Endodermal cell (in vitro differentiated cells): ENCODE data around the gene PLK5. TPM values are rescaled to one million over a fixed set of nuclear protein-coding genes. Genes with fewer than 3 reads are reported as not detected.
"Not testable (repeated sequence)": the region's sequence is repeated elsewhere in the genome, so short reads cannot be mapped to it uniquely, and the experiment has no call there.

Source experiments
- DNase-seq: peaks from one replicate; pipeline ENCODE4 v3.0.0-alpha.2; 2017
- H3K27ac ChIP-seq: 2 replicates; pipeline ENCODE4 v1.5.1; 2013; ENCODE audit warnings: mild to moderate bottlenecking, low read depth, low read length, moderate library complexity
- H3K27me3 ChIP-seq: 2 replicates; pipeline ENCODE4 v1.6.1; 2013; ENCODE audit warnings: mild to moderate bottlenecking, low read length, moderate library complexity; ENCODE audit not compliant: insufficient read depth, control insufficient read depth, poor library complexity, severe bottlenecking
- H3K36me3 ChIP-seq: 2 replicates; pipeline ENCODE4 v1.7.0; 2013; ENCODE audit warnings: mild to moderate bottlenecking, low read length, moderate library complexity; ENCODE audit not compliant: control insufficient read depth, insufficient read depth
- H3K4me1 ChIP-seq: one replicate; pipeline ENCODE4 v1.7.0; 2013; ENCODE audit warnings: low read length; ENCODE audit not compliant: control insufficient read depth, insufficient read depth
- H3K4me3 ChIP-seq: 2 replicates; pipeline ENCODE4 v1.5.1; 2013; ENCODE audit warnings: mild to moderate bottlenecking, low read length, moderate library complexity
- H3K9ac ChIP-seq: 2 replicates; pipeline ENCODE4 v1.6.1; 2013; ENCODE audit warnings: mild to moderate bottlenecking, low read length, moderate library complexity; ENCODE audit not compliant: poor library complexity, severe bottlenecking; ENCODE audit errors: extremely low read depth
- H3K9me3 ChIP-seq: 2 replicates; pipeline ENCODE4 v1.6.1; 2013; ENCODE audit warnings: mild to moderate bottlenecking, low read length, moderate library complexity; ENCODE audit not compliant: control insufficient read depth
- H3K27ac Mint-ChIP-seq: 2 replicates; pipeline ENCODE4 v1.8.0; 2020; ENCODE audit warnings: mixed read lengths
- H3K27me3 Mint-ChIP-seq: 2 replicates; pipeline ENCODE4 v1.8.0; 2021; ENCODE audit warnings: mild to moderate bottlenecking, mixed read lengths; ENCODE audit not compliant: insufficient read depth
- H3K36me3 Mint-ChIP-seq: 2 replicates; pipeline ENCODE4 v1.8.0; 2020; ENCODE audit warnings: low read depth, mixed read lengths
- H3K4me1 Mint-ChIP-seq: 2 replicates; pipeline ENCODE4 v1.8.0; 2020; ENCODE audit warnings: mixed read lengths
- H3K4me3 Mint-ChIP-seq: 2 replicates; pipeline ENCODE4 v1.8.0; 2020; ENCODE audit warnings: mild to moderate bottlenecking, moderate library complexity, mixed read lengths
- H3K9me3 Mint-ChIP-seq: 2 replicates; pipeline ENCODE4 v1.8.0; 2020; ENCODE audit warnings: mild to moderate bottlenecking, mixed read lengths
- WGBS, 2 experiments: methylation state at CpG; one replicate each; pipeline versions ENCODE4 v1.1.5 to v1.1.7; 2013; ENCODE audit warnings: missing lambda C conversion rate in 2 of 2, mixed read lengths in 1 of 2; ENCODE audit not compliant: insufficient coverage in 1 of 2, insufficient read length in 1 of 2; 5-methylcytosine and 5-hydroxymethylcytosine counted together
- long read RNA-seq, 4 experiments: library from polyadenylated mRNA in 2 of 4; library from RNA in 1 of 4; library from capped mRNA in 1 of 4; stranded (forward) in 3 of 4; unstranded in 1 of 4; transcript quantifications; one replicate each; pipeline ENCODE4 v2.0.0, GENCODE V29; 2020 to 2021; ENCODE audit warnings: inconsistent platforms in 1 of 4
- polyA plus RNA-seq, 2 experiments: library from polyadenylated mRNA; stranded (reverse); fragments of 50-300 nt; gene quantifications; one replicate each; pipeline ENCODE4 v1.2.3, GENCODE V29; 2013
- total RNA-seq, 2 donors: library from RNA; stranded (reverse); fragmentation: NEBNext Ultra II Directional in 1 of 2; extraction: Animal tissue kit (Norgen Biotek cat#: 25700) in 1 of 2; gene quantifications; 2 replicates in 1 of 2; 3 replicates in 1 of 2; pipeline ENCODE4 v1.2.1, GENCODE V29; 2021
- TF ChIP-seq, protein P1 (sequence below): fragments of 200-600 bp; sonication (generic); conservative IDR thresholded peaks from 2 replicates; pipeline ENCODE4 v1.5.0; 2021; ENCODE audit warnings: antibody characterized with exemption, mild to moderate bottlenecking

PLK5 gene, protein sequence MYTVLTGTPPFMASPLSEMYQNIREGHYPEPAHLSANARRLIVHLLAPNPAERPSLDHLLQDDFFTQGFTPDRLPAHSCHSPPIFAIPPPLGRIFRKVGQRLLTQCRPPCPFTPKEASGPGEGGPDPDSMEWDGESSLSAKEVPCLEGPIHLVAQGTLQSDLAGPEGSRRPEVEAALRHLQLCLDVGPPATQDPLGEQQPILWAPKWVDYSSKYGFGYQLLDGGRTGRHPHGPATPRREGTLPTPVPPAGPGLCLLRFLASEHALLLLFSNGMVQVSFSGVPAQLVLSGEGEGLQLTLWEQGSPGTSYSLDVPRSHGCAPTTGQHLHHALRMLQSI
- under 1 TPM in 1 of 2 donors, not detected in 1; 0.48 TPM for total RNA-seq
- 0.32 TPM for polyA plus RNA-seq (2013, experiment 1 of 2)
- polyA plus RNA-seq (2013, experiment 2 of 2), result not detected
- long read RNA-seq, experiment 1, result 0 reads
- long read RNA-seq, experiment 2, result 0 reads
- long read RNA-seq, experiment 3, result 0 reads
- long read RNA-seq, experiment 4, result 0 reads

DNA sequence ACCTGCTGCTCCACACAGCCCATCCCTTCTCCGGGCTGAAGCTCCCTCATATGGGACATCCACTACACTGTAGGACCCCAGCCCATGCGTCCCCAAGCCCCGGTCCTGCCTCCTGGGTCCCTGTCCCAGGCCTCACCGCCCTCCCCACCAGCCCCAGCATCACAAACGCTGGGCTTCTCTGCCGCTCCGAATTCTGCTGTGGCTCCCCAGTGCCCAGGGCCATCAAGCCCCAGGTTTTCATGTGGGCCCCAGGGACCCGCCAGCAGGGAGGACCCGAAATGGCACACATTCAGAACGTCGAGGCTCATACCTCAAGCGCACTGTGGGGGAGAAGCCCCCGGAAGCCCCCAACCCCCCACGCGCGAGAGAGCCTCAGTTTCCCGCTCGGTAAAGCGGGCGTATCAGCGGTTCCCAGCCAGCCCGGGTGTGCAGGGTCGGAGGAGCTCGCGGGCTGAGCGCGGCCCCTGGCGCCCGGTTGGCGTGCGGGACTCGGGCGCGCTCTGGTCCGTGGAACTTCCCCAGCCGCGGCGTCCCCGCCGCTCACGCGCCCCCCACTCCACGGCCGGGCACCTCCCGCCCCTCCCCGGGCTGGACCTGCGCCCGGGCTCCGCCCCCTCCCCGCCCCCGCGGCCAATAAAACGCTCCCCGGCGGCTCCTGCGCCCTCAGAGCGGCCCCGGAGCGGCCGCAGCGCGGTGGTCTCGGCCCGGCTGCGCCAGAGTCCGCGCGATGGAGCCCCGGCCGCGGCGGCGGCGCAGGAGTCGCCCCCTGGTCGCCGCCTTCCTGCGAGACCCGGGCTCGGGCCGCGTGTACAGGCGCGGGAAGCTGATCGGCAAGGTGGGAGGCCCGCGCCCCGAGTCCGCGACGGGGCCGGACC is at the start of gene PLK5:
Gene PLK5 (plus strand): TSS at position 666 of the 875 bp plus-strand sequence. CDS start 2,920 bp downstream, outside the sequence.
- 11 to 25% methylated on average over 18 to 92 of the region's 92 CpGs for WGBS, 2 experiments
- TF ChIP-seq, protein P1, sequence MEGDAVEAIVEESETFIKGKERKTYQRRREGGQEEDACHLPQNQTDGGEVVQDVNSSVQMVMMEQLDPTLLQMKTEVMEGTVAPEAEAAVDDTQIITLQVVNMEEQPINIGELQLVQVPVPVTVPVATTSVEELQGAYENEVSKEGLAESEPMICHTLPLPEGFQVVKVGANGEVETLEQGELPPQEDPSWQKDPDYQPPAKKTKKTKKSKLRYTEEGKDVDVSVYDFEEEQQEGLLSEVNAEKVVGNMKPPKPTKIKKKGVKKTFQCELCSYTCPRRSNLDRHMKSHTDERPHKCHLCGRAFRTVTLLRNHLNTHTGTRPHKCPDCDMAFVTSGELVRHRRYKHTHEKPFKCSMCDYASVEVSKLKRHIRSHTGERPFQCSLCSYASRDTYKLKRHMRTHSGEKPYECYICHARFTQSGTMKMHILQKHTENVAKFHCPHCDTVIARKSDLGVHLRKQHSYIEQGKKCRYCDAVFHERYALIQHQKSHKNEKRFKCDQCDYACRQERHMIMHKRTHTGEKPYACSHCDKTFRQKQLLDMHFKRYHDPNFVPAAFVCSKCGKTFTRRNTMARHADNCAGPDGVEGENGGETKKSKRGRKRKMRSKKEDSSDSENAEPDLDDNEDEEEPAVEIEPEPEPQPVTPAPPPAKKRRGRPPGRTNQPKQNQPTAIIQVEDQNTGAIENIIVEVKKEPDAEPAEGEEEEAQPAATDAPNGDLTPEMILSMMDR, result no peak
- Histone ChIP-seq H3K27ac (no peak within 1 kb of the TSS), H3K4me1 (no peaks in the 10 kb centered on the region), H3K27me3 (peaks cover 50% of the 10 kb centered on the region), H3K9ac (no peak within 1 kb of the TSS), H3K4me3 (no peak within 1 kb of the TSS), H3K9me3 (no peaks in the 10 kb centered on the region), H3K36me3 (no peaks in the 10 kb centered on the region)
- peaks cover 68% of the 10 kb centered on the region for H3K27me3 Mint-ChIP-seq
- H3K4me3 Mint-ChIP-seq, result peak within 1 kb of the TSS; percentile 49
- H3K9me3 Mint-ChIP-seq, result no peaks in the 10 kb centered on the region
- no peaks in the 10 kb centered on the region for H3K36me3 Mint-ChIP-seq
- H3K4me1 Mint-ChIP-seq, result peaks cover 3% of the 10 kb centered on the region
- peak; percentile 73 for DNase-seq
- H3K27ac Mint-ChIP-seq, result no peak within 1 kb of the TSS

DNA sequence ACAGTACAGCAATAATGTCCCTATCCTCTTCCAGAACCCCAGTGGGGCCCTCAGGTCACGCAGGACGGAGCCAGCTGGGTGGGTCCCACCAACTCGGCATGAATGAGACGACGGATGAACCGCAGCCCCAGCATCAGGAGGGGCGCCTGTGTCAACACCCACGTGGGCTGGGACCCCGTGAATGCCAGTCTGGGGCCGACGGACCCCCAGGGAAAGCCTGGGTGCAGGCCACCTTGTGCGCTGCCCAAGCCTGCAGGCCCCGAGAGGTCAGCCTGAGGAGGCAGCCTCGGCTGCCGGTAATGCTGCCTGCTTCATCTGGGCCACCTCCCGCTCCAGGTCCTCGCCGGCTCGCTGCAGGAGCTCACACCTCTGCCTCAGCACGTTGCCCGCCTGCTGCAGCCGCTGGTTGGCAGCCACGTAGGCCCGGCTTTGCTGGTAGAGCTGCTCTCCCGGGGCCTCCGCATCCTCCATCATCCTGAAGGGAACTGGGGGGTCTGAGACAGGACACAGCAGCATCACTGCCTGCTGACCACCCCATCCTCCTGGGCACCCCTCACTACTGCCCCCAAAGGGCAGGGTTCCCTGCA is 49.0 kb upstream of the PLK5 start:
- H3K36me3 Mint-ChIP-seq, result peaks cover 5% of the 10 kb centered on the region
- peaks cover 21% of the 10 kb centered on the region for H3K36me3 ChIP-seq
- no peaks in the 10 kb centered on the region for H3K4me1 Mint-ChIP-seq
- H3K27me3 Mint-ChIP-seq, result peaks cover 31% of the 10 kb centered on the region
- peaks cover 6% of the 10 kb centered on the region for H3K4me1 ChIP-seq
- H3K27me3 ChIP-seq, result peaks cover 35% of the 10 kb centered on the region
- no peak overlapping the region for H3K9ac ChIP-seq
- no peaks in the 10 kb centered on the region for H3K9me3 Mint-ChIP-seq
- H3K27ac Mint-ChIP-seq, result no peak overlapping the region
- TF ChIP-seq, protein P1, result no peak
- no peak overlapping the region for H3K4me3 Mint-ChIP-seq
- H3K4me3 ChIP-seq, result no peak overlapping the region
- DNase-seq, result no peak
- WGBS, 2 experiments, result 94 to 98% methylated on average over 24 to 26 of the region's 26 CpGs
- H3K9me3 ChIP-seq, result no peaks in the 10 kb centered on the region
- no peak overlapping the region for H3K27ac ChIP-seq

DNA sequence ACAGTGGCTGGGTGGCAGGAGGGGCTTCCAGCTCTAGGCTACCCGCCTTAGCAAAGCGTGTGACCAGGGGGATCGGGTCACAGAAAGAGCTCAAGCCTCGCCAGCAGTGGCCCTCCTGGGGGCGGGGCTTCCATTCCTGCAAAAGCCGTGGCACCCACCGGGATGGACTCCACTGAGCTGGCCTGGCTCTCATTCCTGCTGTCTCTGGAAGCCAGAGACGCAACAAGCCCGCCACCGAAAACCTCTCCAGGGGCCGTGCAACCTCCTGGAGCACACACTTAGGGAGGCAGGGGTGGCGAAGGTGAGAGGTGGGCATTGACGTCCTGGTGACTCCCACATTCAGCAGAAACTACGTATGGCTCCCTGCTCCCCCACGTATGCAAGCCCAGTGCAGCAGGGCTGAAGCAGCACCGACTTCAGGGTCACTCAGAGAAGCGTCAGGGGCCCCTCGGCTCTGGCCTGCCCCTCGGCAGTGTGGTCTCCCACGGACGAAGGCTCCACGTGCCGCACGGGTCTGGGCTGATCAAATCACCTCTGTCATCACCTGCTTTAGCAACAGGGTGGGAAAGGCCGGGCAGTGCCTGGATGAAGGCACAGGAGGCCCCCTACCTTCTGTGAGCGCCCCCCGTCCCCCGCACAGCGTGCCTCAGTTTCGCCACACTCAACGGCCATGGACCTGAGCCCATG is 48.0 kb upstream of the PLK5 start:
- H3K4me1 ChIP-seq, result peaks cover 2% of the 10 kb centered on the region
- H3K4me3 Mint-ChIP-seq, result no peak overlapping the region
- WGBS, 2 experiments, result 91 to 96% methylated on average over 20 to 31 of the region's 31 CpGs

DNA sequence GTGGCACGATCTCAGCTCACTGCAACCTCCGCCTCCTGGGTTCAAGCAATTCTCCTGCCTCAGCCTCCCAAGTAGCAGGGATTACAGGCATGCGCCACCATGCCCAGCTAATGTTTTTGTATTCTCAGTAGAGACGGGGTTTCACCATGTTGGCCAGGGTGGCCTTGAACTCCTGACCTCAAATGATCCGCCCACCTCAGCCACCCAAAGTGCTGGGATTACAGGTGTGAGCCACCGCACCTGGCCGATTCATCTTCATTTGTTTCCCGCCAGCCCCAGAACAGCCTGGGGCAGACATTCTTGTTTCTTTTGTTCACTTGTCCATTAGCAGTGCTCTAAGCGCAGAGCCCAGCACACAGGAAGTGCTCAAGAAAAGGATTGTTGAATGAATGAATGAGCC is 46.8 kb upstream of the PLK5 start:
- peak overlapping the region; percentile 90 for H3K4me3 Mint-ChIP-seq
- not testable (repeated sequence) for H3K4me3 ChIP-seq

More for the DNA sequence above, 48.0 kb upstream of the PLK5 start:
- H3K27me3 Mint-ChIP-seq, result peaks cover 26% of the 10 kb centered on the region
- Histone ChIP-seq H3K27me3 (peaks cover 25% of the 10 kb centered on the region), H3K27ac (no peak overlapping the region), H3K36me3 (peaks cover 21% of the 10 kb centered on the region), H3K4me3 (no peak overlapping the region), H3K9me3 (no peaks in the 10 kb centered on the region), H3K9ac (no peak overlapping the region)
- no peak for DNase-seq
- TF ChIP-seq, protein P1, result no peak
- no peaks in the 10 kb centered on the region for H3K4me1 Mint-ChIP-seq
- H3K27ac Mint-ChIP-seq, result no peak overlapping the region
- H3K9me3 Mint-ChIP-seq, result no peaks in the 10 kb centered on the region
- peaks cover 5% of the 10 kb centered on the region for H3K36me3 Mint-ChIP-seq

More for the DNA sequence above, 46.8 kb upstream of the PLK5 start:
- not testable (repeated sequence) for H3K4me1 Mint-ChIP-seq, H3K27ac Mint-ChIP-seq, H3K36me3 Mint-ChIP-seq, H3K4me1 ChIP-seq, DNase-seq, H3K9ac ChIP-seq, H3K27ac ChIP-seq, H3K9me3 ChIP-seq, H3K9me3 Mint-ChIP-seq
- whole genome bisulfite sequencing, 2 experiments, result 94 to 97% methylated on average over 6 to 9 of the region's 9 CpGs
- Histone ChIP-seq H3K27me3 (peaks cover 13% of the 10 kb centered on the region), H3K36me3 (peaks cover 21% of the 10 kb centered on the region)
- peaks cover 15% of the 10 kb centered on the region for H3K27me3 Mint-ChIP-seq
